Endothelial cell of umbilical vein (primary cell): ENCODE results near the gene CRY2. TPM values are rescaled to one million over a fixed set of nuclear protein-coding genes. Genes with fewer than 3 reads are reported as not detected.

Experiments used
- BruUV-seq: library from RNA; stranded (reverse); fragments of 400-500 nt; replicated peaks from 2 replicates; lab custom pipeline; 2021; lab: Mats Ljungman, UMichigan
- CTCF ChIA-PET: fragments of 300-600, 350-600 bp; sonication (Branson Sonifier 250); formaldehyde crosslinking; loops from one replicate; lab custom pipeline; 2021; ENCODE audit warnings: antibody characterized with exemption, inconsistent platforms; lab: Charles Lee
- POLR2A ChIA-PET: fragments of 300-600, 350-600 bp; sonication (Branson Sonifier 250); formaldehyde crosslinking; loops from one replicate; lab custom pipeline; 2021; ENCODE audit warnings: antibody characterized with exemption, inconsistent platforms; lab: Charles Lee
- DNase-seq: peaks from one replicate; pipeline ENCODE4 v3.0.0-alpha.2; 2011; ENCODE audit warnings: low read depth, low spot score
- FAIRE-seq: peaks from 2 replicates; lab custom pipeline; 2011; peaks lifted over from hg19 to GRCh38; lab: Jason Lieb, UNC
- H2AFZ ChIP-seq: 2 replicates; pipeline ENCODE4 v1.6.0; 2012; ENCODE audit warnings: low read depth, low read length, control low read depth, inconsistent platforms
- H3K27ac ChIP-seq: 2 replicates; pipeline ENCODE4 v1.5.1; 2011; ENCODE audit warnings: low read depth, mild to moderate bottlenecking, control low read depth, low read length, moderate library complexity; ENCODE audit not compliant: insufficient read depth
- H3K27me3 ChIP-seq, 2 experiments: 2 replicates each; pipeline versions ENCODE4 v1.6.0 to v1.6.1; 2011; ENCODE audit warnings: low read length in 2 of 2, mixed read lengths in 1 of 2; ENCODE audit not compliant: control insufficient read depth in 2 of 2, insufficient read depth in 2 of 2
- H3K36me3 ChIP-seq, 2 experiments: 2 replicates in 1 of 2; 3 replicates in 1 of 2; pipeline ENCODE4 v1.5.1; 2011; ENCODE audit warnings: low read length in 2 of 2, mild to moderate bottlenecking in 1 of 2, moderate library complexity in 1 of 2; ENCODE audit not compliant: control insufficient read depth in 2 of 2, insufficient read depth in 2 of 2; ENCODE audit errors: extremely low read depth in 1 of 2
- H3K4me1 ChIP-seq: 3 replicates; pipeline ENCODE4 v1.5.1; 2011; ENCODE audit warnings: mild to moderate bottlenecking, low read length; ENCODE audit not compliant: control insufficient read depth, insufficient read depth; ENCODE audit errors: extremely low read depth
- H3K4me2 ChIP-seq: 2 replicates; pipeline ENCODE4 v1.6.1; 2011; ENCODE audit warnings: low read length, control low read depth, mixed read lengths; ENCODE audit not compliant: insufficient read depth
- H3K4me3 ChIP-seq, 3 experiments: fragments of 200-600 bp in 1 of 3; sonication (generic), shearing (Covaris generic) in 1 of 3; replicated peaks in 1 of 3; 2 replicates each; pipeline ENCODE4 v1.5.1; 2011 to 2016; ENCODE audit warnings: control low read depth in 3 of 3, low read length in 3 of 3, mild to moderate bottlenecking in 2 of 3, inconsistent platforms in 1 of 3, low read depth in 1 of 3, moderate library complexity in 1 of 3; ENCODE audit not compliant: insufficient read depth in 1 of 3
- H3K79me2 ChIP-seq: 2 replicates; pipeline ENCODE4 v1.6.0; 2012; ENCODE audit warnings: low read length, inconsistent platforms; ENCODE audit not compliant: control insufficient read depth, insufficient read depth
- H3K9ac ChIP-seq: replicated peaks from 2 replicates; pipeline ENCODE3; 2011; ENCODE audit warnings: low read length, control low read depth; ENCODE audit not compliant: insufficient read depth; ENCODE audit errors: extremely low read depth
- H3K9me1 ChIP-seq: replicated peaks from 3 replicates; pipeline ENCODE4 v1.6.0; 2011; ENCODE audit warnings: mild to moderate bottlenecking, low read length; ENCODE audit not compliant: control insufficient read depth, insufficient read depth; ENCODE audit errors: extremely low read depth
- H3K9me3 ChIP-seq: replicated peaks from 2 replicates; pipeline ENCODE4 v1.5.1; 2012; ENCODE audit warnings: low read length, inconsistent platforms; ENCODE audit not compliant: control insufficient read depth, insufficient read depth
- H4K20me1 ChIP-seq: replicated peaks from 2 replicates; pipeline ENCODE3; 2011; ENCODE audit warnings: mild to moderate bottlenecking, low read length; ENCODE audit not compliant: control insufficient read depth, insufficient read depth; ENCODE audit errors: extremely low read depth
- FOS ChIP-seq: IDR thresholded peaks from 2 replicates; pipeline ENCODE4 v1.6.1; 2011; ENCODE audit warnings: mild to moderate bottlenecking, low read length, moderate library complexity, borderline replicate concordance; ENCODE audit not compliant: insufficient read depth
- JUN ChIP-seq: IDR thresholded peaks from 2 replicates; pipeline ENCODE4 v1.6.1; 2011; ENCODE audit warnings: borderline replicate concordance, low read depth; ENCODE audit not compliant: insufficient read length, insufficient read depth
- MYC ChIP-seq: IDR thresholded peaks from one replicate; pipeline ENCODE4 v1.6.1; 2011; ENCODE audit warnings: mild to moderate bottlenecking, low read depth, low read length
- POLR2A ChIP-seq: IDR thresholded peaks from 2 replicates; pipeline ENCODE4 v1.6.1; 2012; ENCODE audit warnings: low read depth, mild to moderate bottlenecking, control low read depth, low read length
- POLR2AphosphoS5 ChIP-seq: IDR thresholded peaks from 2 replicates; pipeline ENCODE4 v1.6.1; 2012; ENCODE audit warnings: low read depth, mild to moderate bottlenecking, control low read depth, low read length, moderate library complexity; ENCODE audit not compliant: insufficient read depth
- dilution Hi-C: fragments of 300-500 bp; cut with MboI; formaldehyde crosslinking; loops from one replicate; pipeline ENCODE4 v1.15.0; 2019; ENCODE audit warnings: low sequenced_read_pairs; ENCODE audit not compliant: extremely low pct_ligation_motif_present
- intact Hi-C: fragments of 100-400 bp; cut with micrococcal nuclease; formaldehyde crosslinking; loops from one replicate; pipeline ENCODE4 v1.10.0; 2022
- polyA plus RNA-seq, 4 experiments: library from polyadenylated mRNA; depleted of rRNA in 3 of 4; stranded (reverse) in 3 of 4; unstranded in 1 of 4; fragments of >200 nt; gene quantifications; 2 replicates each; pipeline versions ENCODE4 v1.2.1 to v1.2.3, GENCODE V29; 2011 to 2012; ENCODE audit warnings: missing spikeins in 1 of 4
- total RNA-seq: library from RNA; stranded (reverse); gene quantifications from 2 replicates; pipeline ENCODE4 v1.2.3, GENCODE V29; 2021
- TF ChIP-seq, protein P1 (sequence below): IDR thresholded peaks from 2 replicates; pipeline ENCODE4 v1.6.1; 2011; ENCODE audit not compliant: insufficient read depth, insufficient read length
- TF ChIP-seq, protein P2 (sequence below), 2 donors: IDR thresholded peaks; 1 replicate in 1 of 2; 2 replicates in 1 of 2; pipeline ENCODE4 v1.5.1; 2011; ENCODE audit warnings: low read length in 2 of 2, mild to moderate bottlenecking in 2 of 2, moderate library complexity in 2 of 2, control low read depth in 1 of 2, inconsistent platforms in 1 of 2, low read depth in 1 of 2; ENCODE audit not compliant: insufficient read depth in 1 of 2; ENCODE audit errors: extremely low read depth in 1 of 2

The CRY2 gene
- total and polyA plus RNA-seq, 2 donors (not counting 3 experiments of a cell fraction or from before 2014, with no cell fraction given) = 7.7 to 11.7 TPM

DNA sequence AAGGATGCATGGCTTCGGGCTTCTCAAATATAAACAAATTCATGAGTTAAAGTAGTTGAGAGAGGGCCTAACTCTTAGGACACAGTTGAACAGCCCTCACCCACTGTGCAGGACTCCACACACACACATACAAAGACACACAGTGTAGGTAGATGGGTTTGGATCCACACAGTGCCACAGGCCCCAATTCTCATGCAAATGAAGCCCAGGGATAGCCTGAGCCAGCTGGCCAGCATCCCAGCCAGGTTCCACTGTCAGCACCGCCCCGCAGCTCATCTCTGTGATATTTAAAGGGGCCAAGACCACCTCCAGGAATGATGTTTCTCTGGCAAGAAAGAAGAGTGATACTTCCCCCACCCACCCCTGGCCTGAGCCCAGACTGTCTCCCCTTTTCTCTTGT lies 30.7 kb upstream of the CRY2 start:
- dilution Hi-C loops = no loop called here
- H3K79me2 ChIP-seq = no peaks in the 10 kb centered on the region
- H3K27me3 ChIP-seq = no peaks in the 10 kb centered on the region
- peaks cover 2 to 8% of the 10 kb centered on the region in 2 experiments for H3K36me3 ChIP-seq
- FAIRE-seq = no peak
- no peaks in the 10 kb centered on the region for H3K9me1 ChIP-seq
- H2AFZ ChIP-seq = no peak overlapping the region
- no peaks in the 10 kb centered on the region for H3K4me1 ChIP-seq
- no peak overlapping the region for H3K4me2 ChIP-seq
- DNase-seq = no peak
- no peak overlapping the region for H3K9ac ChIP-seq
- no peak overlapping the region for H3K27ac ChIP-seq
- no peak overlapping the region for H3K4me3 ChIP-seq
- H3K9me3 ChIP-seq = no peaks in the 10 kb centered on the region
- intact Hi-C loops = no loop called here
- BruUV-seq = no TSS peak
- ChIA-PET POLR2A (no interaction called here), CTCF (interaction anchor here (0.8 to 1.3 kb wide), 2 partner anchors 11 to 17 kb away, joined by 3 to 5 read pairs; partner anchors contain the start of gene SLC35C1)
- TF ChIP-seq POLR2AphosphoS5 (no peak), POLR2A (no peak), JUN (no peak), MYC (no peak), FOS (no peak)
- TF ChIP-seq, protein P1, sequence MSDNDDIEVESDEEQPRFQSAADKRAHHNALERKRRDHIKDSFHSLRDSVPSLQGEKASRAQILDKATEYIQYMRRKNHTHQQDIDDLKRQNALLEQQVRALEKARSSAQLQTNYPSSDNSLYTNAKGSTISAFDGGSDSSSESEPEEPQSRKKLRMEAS = no peak
- TF ChIP-seq, protein P2, sequence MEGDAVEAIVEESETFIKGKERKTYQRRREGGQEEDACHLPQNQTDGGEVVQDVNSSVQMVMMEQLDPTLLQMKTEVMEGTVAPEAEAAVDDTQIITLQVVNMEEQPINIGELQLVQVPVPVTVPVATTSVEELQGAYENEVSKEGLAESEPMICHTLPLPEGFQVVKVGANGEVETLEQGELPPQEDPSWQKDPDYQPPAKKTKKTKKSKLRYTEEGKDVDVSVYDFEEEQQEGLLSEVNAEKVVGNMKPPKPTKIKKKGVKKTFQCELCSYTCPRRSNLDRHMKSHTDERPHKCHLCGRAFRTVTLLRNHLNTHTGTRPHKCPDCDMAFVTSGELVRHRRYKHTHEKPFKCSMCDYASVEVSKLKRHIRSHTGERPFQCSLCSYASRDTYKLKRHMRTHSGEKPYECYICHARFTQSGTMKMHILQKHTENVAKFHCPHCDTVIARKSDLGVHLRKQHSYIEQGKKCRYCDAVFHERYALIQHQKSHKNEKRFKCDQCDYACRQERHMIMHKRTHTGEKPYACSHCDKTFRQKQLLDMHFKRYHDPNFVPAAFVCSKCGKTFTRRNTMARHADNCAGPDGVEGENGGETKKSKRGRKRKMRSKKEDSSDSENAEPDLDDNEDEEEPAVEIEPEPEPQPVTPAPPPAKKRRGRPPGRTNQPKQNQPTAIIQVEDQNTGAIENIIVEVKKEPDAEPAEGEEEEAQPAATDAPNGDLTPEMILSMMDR (IDR thresholded peaks at IDR 0.05; ENCODE audit: extremely low read depth in 1 of 2, insufficient read depth in 1 of 2, low read depth in 1 of 2, low read length in 2 of 2) = no peak
- no peaks in the 10 kb centered on the region for H4K20me1 ChIP-seq
